GM18498 (cell line): ENCODE data around the gene ARL14.
"Not testable (repeated sequence)": the region's sequence is repeated elsewhere in the genome, so short reads cannot be mapped to it uniquely, and the experiment has no call there.

Experiments used
- ATAC-seq: cut with Tn5 transposase; IDR thresholded peaks from one replicate; pipeline ENCODE4 v1.9.1; 2021; ENCODE audit warnings: mild to moderate bottlenecking, moderate library complexity; ENCODE audit not compliant: unreplicated experiment

Gene ARL14

GRCh38 chr3:160675566-160676124 lies 1.3 kb upstream of the ARL14 start:
- no peak for ATAC-seq

DNA sequence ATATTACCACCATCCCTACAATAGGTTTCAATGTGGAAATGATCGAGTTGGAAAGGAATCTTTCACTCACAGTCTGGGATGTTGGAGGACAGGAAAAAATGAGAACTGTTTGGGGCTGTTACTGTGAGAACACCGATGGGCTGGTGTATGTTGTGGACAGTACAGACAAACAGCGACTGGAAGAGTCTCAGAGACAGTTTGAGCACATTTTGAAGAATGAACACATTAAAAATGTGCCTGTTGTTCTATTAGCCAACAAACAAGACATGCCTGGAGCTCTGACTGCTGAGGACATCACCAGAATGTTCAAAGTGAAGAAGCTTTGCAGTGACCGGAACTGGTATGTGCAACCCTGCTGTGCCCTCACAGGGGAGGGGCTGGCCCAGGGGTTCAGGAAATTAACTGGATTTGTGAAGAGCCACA lies 510 bp downstream of the ARL14 start:
- ATAC-seq, result no peak

GRCh38 chr3:160678292-160678842 lies 1.4 kb downstream of the ARL14 start:
- ATAC-seq, result no peak

- ATAC-seq, result no peak
These were observed 7.4 kb downstream of the ARL14 start for GRCh38 chr3:160684368-160684740.

DNA sequence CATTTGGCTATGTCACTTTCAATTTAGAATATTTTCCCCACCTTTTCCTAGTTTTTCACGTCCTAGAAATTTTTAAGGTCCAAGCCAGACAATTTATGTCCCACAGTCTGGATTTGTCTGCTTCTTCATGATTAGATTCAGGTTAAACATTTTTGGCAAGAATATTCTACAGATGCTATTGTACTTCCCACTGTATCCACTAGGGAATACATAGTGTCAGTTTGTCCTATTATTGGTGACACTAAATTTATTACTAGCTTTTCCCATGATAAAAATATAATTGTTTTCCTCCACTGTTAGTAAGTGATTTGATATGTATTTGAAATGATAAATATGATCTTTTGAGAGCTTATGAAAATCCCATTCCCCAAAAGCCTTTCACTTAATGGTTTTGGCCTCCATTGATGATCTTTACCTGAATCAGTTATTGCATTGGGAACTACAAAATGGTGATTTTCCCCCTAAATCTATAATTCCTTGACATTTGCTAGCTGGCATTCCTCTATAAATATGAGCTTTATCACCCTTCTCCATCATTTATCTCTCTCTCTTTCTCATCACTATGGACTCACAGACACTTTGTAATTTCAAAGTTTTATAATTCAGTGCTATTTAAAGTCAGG lies 8.3 kb downstream of the ARL14 start:
- no peak for ATAC-seq

- no peak for ATAC-seq
These were observed 10.1 kb downstream of the ARL14 start for GRCh38 chr3:160686955-160687535.

- ATAC-seq, result no peak
These were observed 14.2 kb downstream of the ARL14 start for GRCh38 chr3:160691151-160691550.

GRCh38 chr3:160691962-160692361 lies 15.0 kb downstream of the ARL14 start:
- no peak for ATAC-seq

- no peak for ATAC-seq
These were observed 16.2 kb downstream of the ARL14 start for GRCh38 chr3:160693191-160693590.

- ATAC-seq, result no peak
These were observed 17.4 kb downstream of the ARL14 start for GRCh38 chr3:160694345-160694744.

DNA sequence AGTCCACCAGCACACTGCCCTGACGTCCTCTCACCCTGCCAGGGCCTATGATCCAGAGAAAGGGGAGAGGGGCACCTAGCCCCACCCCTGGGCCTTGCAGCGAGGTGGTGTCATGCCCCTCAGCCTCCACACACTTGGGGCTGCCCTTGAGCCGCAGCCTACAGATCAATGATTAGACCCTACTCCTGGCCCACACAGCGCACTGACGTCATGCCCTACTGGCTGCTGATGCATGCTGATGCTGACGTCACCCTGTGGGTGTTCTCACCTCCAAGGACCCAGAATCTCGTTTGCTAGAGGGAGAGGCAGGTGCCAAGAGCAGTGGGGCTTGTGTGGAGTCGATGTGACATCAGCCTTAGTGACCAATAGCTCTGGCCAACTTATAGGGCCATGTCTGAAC lies 18.0 kb downstream of the ARL14 start:
- no peak for ATAC-seq

GRCh38 chr3:160695915-160696327 lies 19.0 kb downstream of the ARL14 start:
- ATAC-seq, result no peak

GRCh38 chr3:160697637-160698380 lies 20.8 kb downstream of the ARL14 start:
- ATAC-seq, result peak; percentile 68

DNA sequence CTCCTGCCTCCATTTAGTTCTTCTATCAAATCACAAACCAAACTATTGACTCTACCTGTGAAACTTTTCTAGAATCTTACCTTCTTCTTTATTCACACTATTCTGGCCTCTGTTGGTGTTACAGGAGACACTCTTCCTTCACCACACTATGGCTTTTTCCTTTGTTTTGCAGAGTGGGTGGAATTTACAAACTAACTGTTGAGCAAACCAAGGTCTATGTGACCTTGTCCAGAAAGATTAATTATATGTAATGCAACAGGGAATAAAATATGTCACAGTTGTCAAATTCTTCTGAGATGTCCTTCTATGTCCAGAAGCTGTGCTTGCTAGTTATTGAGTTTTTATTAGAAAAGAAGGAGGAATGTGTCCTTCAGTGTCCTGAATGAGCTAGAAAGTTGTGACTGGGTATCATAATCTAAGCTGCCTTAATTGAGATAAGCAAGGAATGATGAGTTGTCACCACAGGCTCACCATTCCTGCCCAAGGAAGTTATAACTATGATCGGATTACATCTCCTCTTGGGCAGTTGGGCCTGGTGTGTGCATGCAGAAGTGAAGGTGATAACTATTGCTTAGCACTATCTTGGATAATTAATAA lies 21.7 kb downstream of the ARL14 start:
- ATAC-seq, result no peak

- ATAC-seq, result no peak
These were observed 24.5 kb downstream of the ARL14 start for GRCh38 chr3:160701490-160701889.

GRCh38 chr3:160702290-160702689 lies 25.3 kb downstream of the ARL14 start:
- no peak for ATAC-seq

DNA sequence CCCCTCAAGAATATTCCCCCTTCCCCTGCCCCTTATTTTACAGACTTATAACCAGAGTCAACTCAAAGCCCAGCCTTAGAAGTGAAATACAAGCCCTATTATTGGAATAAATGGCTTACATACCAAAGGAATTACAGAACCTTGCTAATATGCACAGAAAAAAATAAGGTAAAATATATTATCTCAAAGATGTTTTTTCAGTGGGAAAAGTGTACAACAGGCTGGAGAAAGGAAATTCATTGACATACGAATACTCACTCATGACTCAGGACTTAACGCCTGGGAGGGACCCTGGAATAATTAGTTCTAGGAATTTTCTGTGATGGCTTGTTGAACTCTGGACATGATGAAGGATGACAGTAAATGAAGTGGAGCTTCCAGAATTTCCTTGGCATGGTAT lies 27.0 kb downstream of the ARL14 start:
- ATAC-seq, result no peak

- ATAC-seq, result peak; percentile 75
These were observed 30.3 kb downstream of the ARL14 start for GRCh38 chr3:160707187-160707794.

- ATAC-seq, result no peak
These were observed 32.7 kb downstream of the ARL14 start for GRCh38 chr3:160709477-160710182.

- ATAC-seq, result not testable (repeated sequence)
These were observed 36.2 kb downstream of the ARL14 start for GRCh38 chr3:160713144-160713543.
